ENCODE measurements around the gene C1RL.

DNA sequence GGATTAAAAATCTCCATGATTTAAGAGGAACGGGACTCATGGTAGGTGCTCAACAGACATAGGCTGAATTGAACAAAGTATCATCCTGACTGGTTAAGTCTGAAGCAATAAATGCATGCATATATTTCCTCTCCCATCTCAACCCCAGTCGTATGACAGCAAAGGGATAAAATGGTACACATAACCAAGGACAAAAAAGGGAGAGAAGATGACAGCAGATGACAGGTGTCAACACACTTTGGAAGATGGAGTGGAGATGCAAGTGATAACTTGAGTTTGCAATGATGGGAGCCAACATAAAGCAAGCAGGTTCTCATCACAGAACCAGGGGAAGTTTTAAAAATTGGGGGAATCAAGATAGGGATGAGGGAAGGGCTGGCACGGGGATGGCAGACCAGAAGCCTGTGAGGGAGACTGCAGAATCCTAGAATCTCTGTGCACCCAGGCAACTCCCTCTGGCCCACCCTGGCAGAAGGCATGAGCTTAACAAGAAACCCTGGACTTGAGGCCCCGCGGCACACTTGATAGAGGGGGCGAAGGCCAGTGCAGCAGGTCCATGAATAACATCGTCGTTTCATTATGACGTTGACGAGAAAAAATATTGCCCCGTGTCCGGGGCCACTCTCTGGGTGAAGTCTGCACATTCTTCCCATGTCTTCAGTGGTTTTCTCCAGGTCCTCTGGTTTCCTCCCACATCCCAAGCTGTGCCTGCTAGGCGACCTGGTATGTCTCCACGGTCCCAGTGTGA is 5.0 kb downstream of the C1RL start:
- TF ChIP-seq, protein P1, sequence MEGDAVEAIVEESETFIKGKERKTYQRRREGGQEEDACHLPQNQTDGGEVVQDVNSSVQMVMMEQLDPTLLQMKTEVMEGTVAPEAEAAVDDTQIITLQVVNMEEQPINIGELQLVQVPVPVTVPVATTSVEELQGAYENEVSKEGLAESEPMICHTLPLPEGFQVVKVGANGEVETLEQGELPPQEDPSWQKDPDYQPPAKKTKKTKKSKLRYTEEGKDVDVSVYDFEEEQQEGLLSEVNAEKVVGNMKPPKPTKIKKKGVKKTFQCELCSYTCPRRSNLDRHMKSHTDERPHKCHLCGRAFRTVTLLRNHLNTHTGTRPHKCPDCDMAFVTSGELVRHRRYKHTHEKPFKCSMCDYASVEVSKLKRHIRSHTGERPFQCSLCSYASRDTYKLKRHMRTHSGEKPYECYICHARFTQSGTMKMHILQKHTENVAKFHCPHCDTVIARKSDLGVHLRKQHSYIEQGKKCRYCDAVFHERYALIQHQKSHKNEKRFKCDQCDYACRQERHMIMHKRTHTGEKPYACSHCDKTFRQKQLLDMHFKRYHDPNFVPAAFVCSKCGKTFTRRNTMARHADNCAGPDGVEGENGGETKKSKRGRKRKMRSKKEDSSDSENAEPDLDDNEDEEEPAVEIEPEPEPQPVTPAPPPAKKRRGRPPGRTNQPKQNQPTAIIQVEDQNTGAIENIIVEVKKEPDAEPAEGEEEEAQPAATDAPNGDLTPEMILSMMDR (IDR thresholded peaks at IDR 0.05; ENCODE audit: insufficient read depth, low read length, poor library complexity, severe bottlenecking) = no peak
- no peak for TF ChIP-seq EZH2phosphoT487 (conservative IDR thresholded peaks at IDR 0.05; ENCODE audit: low read length)
